Fibroblast of pulmonary artery (primary cell): ENCODE measurements around the gene PPP6R3.

Experiments
- DNase-seq: peaks from one replicate; pipeline ENCODE4 v3.0.0-alpha.2; 2010; ENCODE audit warnings: low read depth
- H3K4me3 ChIP-seq: replicated peaks from 2 replicates; pipeline ENCODE4 v1.5.1; 2011; ENCODE audit warnings: low read depth, mild to moderate bottlenecking, control low read depth, low read length, moderate library complexity
- CTCF ChIP-seq: IDR thresholded peaks from 2 replicates; pipeline ENCODE4 v1.5.1; 2011; ENCODE audit warnings: mild to moderate bottlenecking, control low read depth, low read length, inconsistent platforms; ENCODE audit errors: missing control alignments

The PPP6R3 gene

GRCh38 chr11:68582416-68583040, 122.0 kb downstream of the PPP6R3 start:
- no peak for DNase-seq
- H3K4me3 ChIP-seq: no peak overlapping the region
- no peak for TF ChIP-seq CTCF

- peak; percentile 62 for DNase-seq
- H3K4me3 ChIP-seq: no peak overlapping the region
- TF ChIP-seq CTCF: no peak
Observed at GRCh38 chr11:68583041-68583446, 122.5 kb downstream of the PPP6R3 start.

GRCh38 chr11:68584097-68584496, 123.5 kb downstream of the PPP6R3 start:
- DNase-seq: peak; percentile 25
- no peak overlapping the region for H3K4me3 ChIP-seq
- peak; percentile 58 for TF ChIP-seq CTCF

GRCh38 chr11:68584991-68585524, 124.5 kb downstream of the PPP6R3 start:
- no peak for DNase-seq
- no peak for TF ChIP-seq CTCF
- no peak overlapping the region for H3K4me3 ChIP-seq

GRCh38 chr11:68589547-68590216, 129.1 kb downstream of the PPP6R3 start:
- no peak overlapping the region for H3K4me3 ChIP-seq
- TF ChIP-seq CTCF: no peak
- no peak for DNase-seq

GRCh38 chr11:68591719-68592118, 131.2 kb downstream of the PPP6R3 start:
- no peak for DNase-seq
- no peak for TF ChIP-seq CTCF
- no peak overlapping the region for H3K4me3 ChIP-seq

- no peak overlapping the region for H3K4me3 ChIP-seq
- no peak for DNase-seq
- TF ChIP-seq CTCF: no peak
Observed at GRCh38 chr11:68593441-68593840, 132.9 kb downstream of the PPP6R3 start.
